Muscle layer of colon (tissue), 2 donors: Measurements from ENCODE around the gene IFITM5.

Source experiments
- H3K27ac ChIP-seq: one replicate; pipeline ENCODE4 v1.7.0; 2013; ENCODE audit warnings: low read depth, mild to moderate bottlenecking, low read length, moderate library complexity
- H3K27me3 ChIP-seq, 2 donors: one replicate each; pipeline ENCODE4 v1.7.0; 2013; ENCODE audit warnings: low read length in 2 of 2, mild to moderate bottlenecking in 2 of 2; ENCODE audit not compliant: insufficient read depth in 2 of 2, control insufficient read depth in 1 of 2
- H3K36me3 ChIP-seq: one replicate; pipeline ENCODE4 v1.7.0; 2013; ENCODE audit warnings: mild to moderate bottlenecking, low read length; ENCODE audit not compliant: insufficient read depth
- H3K4me1 ChIP-seq: one replicate; pipeline ENCODE4 v1.7.0; 2013; ENCODE audit warnings: mild to moderate bottlenecking, low read length; ENCODE audit not compliant: insufficient read depth
- H3K4me3 ChIP-seq, 2 donors: one replicate each; pipeline ENCODE4 v1.7.0; 2013; ENCODE audit warnings: low read length in 2 of 2, low read depth in 1 of 2, mild to moderate bottlenecking in 1 of 2, moderate library complexity in 1 of 2
- H3K9ac ChIP-seq: one replicate; pipeline ENCODE4 v1.7.0; 2013; ENCODE audit warnings: low read length
- H3K9me3 ChIP-seq: one replicate; pipeline ENCODE4 v1.7.0; 2013; ENCODE audit warnings: mild to moderate bottlenecking, low read length
- donor health status: abdominal sarcoma.
- donor health status: Adenocarcinoma of cecum.

Gene IFITM5

GRCh38 chr11:299081-299891 is at the start of gene IFITM5:
IFITM5 (minus strand) TSS chr11:299526; CDS start chr11:299490, 36 bp downstream.
- Histone ChIP-seq H3K4me1 (no peaks in the 10 kb centered on the region), H3K9ac (no peak within 1 kb of the TSS), H3K36me3 (no peaks in the 10 kb centered on the region), H3K27me3 (peaks cover 6 to 42% of the 10 kb centered on the region in 2 donors), H3K9me3 (no peaks in the 10 kb centered on the region), H3K4me3 (no peak within 1 kb of the TSS), H3K27ac (no peak within 1 kb of the TSS)

- H3K9ac ChIP-seq = no peak overlapping the region
These were observed 47.2 kb upstream of the IFITM5 start for GRCh38 chr11:346529-346928.

GRCh38 chr11:344836-345578 is 45.7 kb upstream of the IFITM5 start:
- no peaks in the 10 kb centered on the region for H3K27me3 ChIP-seq
- H3K9ac ChIP-seq = no peak overlapping the region
- H3K4me1 ChIP-seq = no peaks in the 10 kb centered on the region
- H3K4me3 ChIP-seq = no peak overlapping the region
- H3K9me3 ChIP-seq = no peaks in the 10 kb centered on the region
- H3K36me3 ChIP-seq = no peaks in the 10 kb centered on the region
- no peak overlapping the region for H3K27ac ChIP-seq

More at GRCh38 chr11:346529-346928, 47.2 kb upstream of the IFITM5 start:
- no peaks in the 10 kb centered on the region for H3K27me3 ChIP-seq
- no peaks in the 10 kb centered on the region for H3K36me3 ChIP-seq
- H3K4me3 ChIP-seq = no peak overlapping the region
- no peaks in the 10 kb centered on the region for H3K9me3 ChIP-seq
- H3K27ac ChIP-seq = no peak overlapping the region
- no peaks in the 10 kb centered on the region for H3K4me1 ChIP-seq

- H3K27ac ChIP-seq = no peak overlapping the region
- no peaks in the 10 kb centered on the region for H3K36me3 ChIP-seq
- H3K9me3 ChIP-seq = no peaks in the 10 kb centered on the region
- no peaks in the 10 kb centered on the region for H3K27me3 ChIP-seq
- H3K4me1 ChIP-seq = no peaks in the 10 kb centered on the region
- H3K9ac ChIP-seq = no peak overlapping the region
- no peak overlapping the region for H3K4me3 ChIP-seq
These were observed 43.0 kb upstream of the IFITM5 start for GRCh38 chr11:342328-342727.

GRCh38 chr11:340539-341512 is 41.5 kb upstream of the IFITM5 start:
- no peak overlapping the region for H3K27ac ChIP-seq
- H3K9me3 ChIP-seq = no peaks in the 10 kb centered on the region
- no peaks in the 10 kb centered on the region for H3K4me1 ChIP-seq
- no peak overlapping the region for H3K4me3 ChIP-seq
- no peaks in the 10 kb centered on the region for H3K27me3 ChIP-seq
- no peaks in the 10 kb centered on the region for H3K36me3 ChIP-seq
- H3K9ac ChIP-seq = no peak overlapping the region

GRCh38 chr11:339963-340362 is 40.6 kb upstream of the IFITM5 start:
- Histone ChIP-seq H3K9ac (no peak overlapping the region), H3K36me3 (no peaks in the 10 kb centered on the region), H3K4me3 (no peak overlapping the region), H3K27ac (no peak overlapping the region), H3K4me1 (peaks cover 6% of the 10 kb centered on the region), H3K27me3 (no peaks in the 10 kb centered on the region), H3K9me3 (no peaks in the 10 kb centered on the region)

GRCh38 chr11:337711-338110 is 38.4 kb upstream of the IFITM5 start:
- peaks cover 6% of the 10 kb centered on the region for H3K4me1 ChIP-seq
- H3K9ac ChIP-seq = no peak overlapping the region
- H3K27me3 ChIP-seq = no peaks in the 10 kb centered on the region
- H3K9me3 ChIP-seq = no peaks in the 10 kb centered on the region
- H3K4me3 ChIP-seq = no peak overlapping the region
- no peak overlapping the region for H3K27ac ChIP-seq
- H3K36me3 ChIP-seq = no peaks in the 10 kb centered on the region

GRCh38 chr11:336659-337198 is 37.4 kb upstream of the IFITM5 start:
- Histone ChIP-seq H3K27me3 (no peaks in the 10 kb centered on the region), H3K27ac (no peak overlapping the region), H3K9me3 (no peaks in the 10 kb centered on the region), H3K36me3 (no peaks in the 10 kb centered on the region), H3K4me3 (no peak overlapping the region), H3K4me1 (peaks cover 6% of the 10 kb centered on the region), H3K9ac (no peak overlapping the region)

- no peak overlapping the region for H3K4me3 ChIP-seq
- no peaks in the 10 kb centered on the region for H3K36me3 ChIP-seq
- H3K27ac ChIP-seq = no peak overlapping the region
- H3K9me3 ChIP-seq = no peaks in the 10 kb centered on the region
- H3K9ac ChIP-seq = no peak overlapping the region
- H3K27me3 ChIP-seq = no peaks in the 10 kb centered on the region
- H3K4me1 ChIP-seq = peaks cover 6% of the 10 kb centered on the region
These were observed 36.7 kb upstream of the IFITM5 start for GRCh38 chr11:335779-336658.

GRCh38 chr11:334264-334994 is 35.1 kb upstream of the IFITM5 start:
- Histone ChIP-seq H3K27me3 (no peaks in the 10 kb centered on the region), H3K36me3 (no peaks in the 10 kb centered on the region), H3K4me3 (no peak overlapping the region), H3K9ac (no peak overlapping the region), H3K9me3 (no peaks in the 10 kb centered on the region), H3K4me1 (peaks cover 6% of the 10 kb centered on the region), H3K27ac (no peak overlapping the region)
